Vagina (tissue), 2 donors: ENCODE data around the gene ZAR1L.

Source experiments
- CTCF ChIP-seq, 3 experiments: fragments of 450-650 bp in 2 of 3; fragments of 200-600 bp in 1 of 3; sonication (generic) in 1 of 3; IDR thresholded peaks; one replicate each; pipeline ENCODE4 v1.5.1; 2017 to 2019; ENCODE audit warnings: antibody characterized with exemption in 3 of 3, mild to moderate bottlenecking in 2 of 3, moderate library complexity in 2 of 3
- POLR2A ChIP-seq, 2 donors: fragments of 450-650 bp; IDR thresholded peaks; one replicate each; pipeline ENCODE4 v1.6.1; 2017; ENCODE audit warnings: antibody characterized with exemption in 2 of 2, mild to moderate bottlenecking in 2 of 2, moderate library complexity in 2 of 2
- POLR2AphosphoS5 ChIP-seq, 2 donors: sonication (generic); formaldehyde crosslinking; IDR thresholded peaks; one replicate each; pipeline ENCODE4 v1.9.0; 2017; ENCODE audit warnings: antibody characterized with exemption in 2 of 2, mild to moderate bottlenecking in 2 of 2, low read depth in 1 of 2; ENCODE audit not compliant: insufficient read depth in 1 of 2

- TF ChIP-seq POLR2A (IDR thresholded peaks at IDR 0.05) (no peak), CTCF (IDR thresholded peaks at IDR 0.05) (no peak), POLR2AphosphoS5 (IDR thresholded peaks at IDR 0.05; ENCODE audit: insufficient read depth in 1 of 2, low read depth in 1 of 2) (no peak)
These were observed 47.2 kb downstream of the ZAR1L start for GRCh38 chr13:32267836-32268439.
